Measurements from ENCODE around the gene PPP1R16B.

Gene PPP1R16B

GRCh38 chr20:38902601-38903000, 97.1 kb downstream of the PPP1R16B start:
- no peak for DNase-seq

- DNase-seq: no peak
Measured at GRCh38 chr20:38903335-38903734, 97.8 kb downstream of the PPP1R16B start.

- no peak for DNase-seq
Measured at GRCh38 chr20:38905375-38905774, 99.9 kb downstream of the PPP1R16B start.

- DNase-seq: no peak
Measured at GRCh38 chr20:38907918-38908677, 102.6 kb downstream of the PPP1R16B start.

- DNase-seq: no peak
Measured at GRCh38 chr20:38915355-38915754, 109.9 kb downstream of the PPP1R16B start.

GRCh38 chr20:38917657-38918056, 112.2 kb downstream of the PPP1R16B start:
- DNase-seq: no peak

- no peak for DNase-seq
Measured at GRCh38 chr20:38918172-38918571, 112.7 kb downstream of the PPP1R16B start.

- DNase-seq: no peak
Measured at GRCh38 chr20:38919683-38920082, 114.2 kb downstream of the PPP1R16B start.

GRCh38 chr20:38920411-38920810, 114.9 kb downstream of the PPP1R16B start:
- DNase-seq: no peak

- DNase-seq: no peak
Measured at GRCh38 chr20:38920851-38921250, 115.4 kb downstream of the PPP1R16B start.

GRCh38 chr20:38924718-38925117, 119.2 kb downstream of the PPP1R16B start:
- DNase-seq: no peak

- peak; percentile 87 for DNase-seq
Measured at GRCh38 chr20:38926142-38926933, 120.8 kb downstream of the PPP1R16B start, which contains the start of gene FAM83D. TSS of gene FAM83D (plus strand) at chr20:38926417. CDS start at chr20:38926443, 26 bp downstream.

- no peak for DNase-seq
Measured at GRCh38 chr20:38926934-38927616, 121.6 kb downstream of the PPP1R16B start.

GRCh38 chr20:38927902-38928578, 122.5 kb downstream of the PPP1R16B start:
- DNase-seq: no peak

GRCh38 chr20:38930242-38930569, 124.7 kb downstream of the PPP1R16B start:
- DNase-seq: no peak

GRCh38 chr20:38931984-38932383, 126.5 kb downstream of the PPP1R16B start:
- no peak for DNase-seq

GRCh38 chr20:38932457-38933120, 127.1 kb downstream of the PPP1R16B start:
- DNase-seq: no peak

GRCh38 chr20:38934530-38934929, 129.0 kb downstream of the PPP1R16B start:
- no peak for DNase-seq

GRCh38 chr20:38935285-38935684, 129.8 kb downstream of the PPP1R16B start:
- no peak for DNase-seq

GRCh38 chr20:38935967-38936407, 130.5 kb downstream of the PPP1R16B start:
- no peak for DNase-seq

GRCh38 chr20:38937000-38937399, 131.5 kb downstream of the PPP1R16B start:
- no peak for DNase-seq

GRCh38 chr20:38937978-38938473, 132.5 kb downstream of the PPP1R16B start:
- DNase-seq: no peak
